GM13976 (cell line): ENCODE data around the gene C11orf52.

ENCODE experiments used
- DNase-seq: peaks from one replicate; pipeline ENCODE4 v3.0.0; 2012; ENCODE audit warnings: low spot score
- CTCF ChIP-seq: IDR thresholded peaks from 2 replicates; pipeline ENCODE4 v1.5.1; 2012; ENCODE audit warnings: borderline replicate concordance, mild to moderate bottlenecking; ENCODE audit not compliant: insufficient read depth; ENCODE audit errors: extremely low read depth, missing control alignments, control extremely low read depth
- in situ Hi-C: fragments of 300-500 bp; cut with MboI; formaldehyde crosslinking; loops from one replicate; pipeline ENCODE4 v1.12.0; 2022; ENCODE audit warnings: low sequenced_read_pairs, mixed read lengths, inconsistent platforms; ENCODE audit not compliant: unreplicated experiment

The C11orf52 gene

GRCh38 chr11:111954154-111954553 lies 35.4 kb downstream of the C11orf52 start:
- no peak for TF ChIP-seq CTCF
- in situ Hi-C loops: no loop called here
- DNase-seq: no peak

GRCh38 chr11:111957663-111958444 lies 39.1 kb downstream of the C11orf52 start:
- in situ Hi-C loops: no loop called here
- no peak for DNase-seq
- TF ChIP-seq CTCF: no peak

GRCh38 chr11:111960916-111961315 lies 42.2 kb downstream of the C11orf52 start:
- DNase-seq: no peak
- TF ChIP-seq CTCF: no peak

GRCh38 chr11:111961389-111962300 lies 42.9 kb downstream of the C11orf52 start:
- in situ Hi-C loops: no loop called here
- no peak for TF ChIP-seq CTCF
- no peak for DNase-seq

More at GRCh38 chr11:111960916-111961315, 42.2 kb downstream of the C11orf52 start:
- in situ Hi-C loops: no loop called here

- in situ Hi-C loops: no loop called here
- TF ChIP-seq CTCF: no peak
- no peak for DNase-seq
Observed at GRCh38 chr11:111963931-111964340, 45.2 kb downstream of the C11orf52 start.

GRCh38 chr11:111966678-111967077 lies 48.0 kb downstream of the C11orf52 start:
- DNase-seq: no peak
- in situ Hi-C loops: no loop called here
- TF ChIP-seq CTCF: no peak
